Fibroblast of skin of left biceps (primary cell): ENCODE data around the gene SEC61B.

Experiments
- DNase-seq, 2 experiments: peaks; one replicate each; pipeline ENCODE4 v3.0.0-alpha.2; 2013; ENCODE audit warnings: low read depth in 2 of 2

The SEC61B gene

GRCh38 chr9:99274016-99274415 lies 51.9 kb downstream of the SEC61B start:
- no peak for DNase-seq

GRCh38 chr9:99274495-99274894 lies 52.4 kb downstream of the SEC61B start:
- no peak for DNase-seq
